Activated naive CD8-positive, alpha-beta T cell treated with anti-CD3 and anti-CD28 coated beads, Interleukin-2, amount 50 U/mL, for 16 hours (primary cell): ENCODE measurements around the gene CRYBG3.

ENCODE experiments used
- DNase-seq: peaks from one replicate; pipeline ENCODE4 v3.0.0-alpha.2; 2020; ENCODE audit warnings: low read depth, low spot score

The CRYBG3 gene

DNA sequence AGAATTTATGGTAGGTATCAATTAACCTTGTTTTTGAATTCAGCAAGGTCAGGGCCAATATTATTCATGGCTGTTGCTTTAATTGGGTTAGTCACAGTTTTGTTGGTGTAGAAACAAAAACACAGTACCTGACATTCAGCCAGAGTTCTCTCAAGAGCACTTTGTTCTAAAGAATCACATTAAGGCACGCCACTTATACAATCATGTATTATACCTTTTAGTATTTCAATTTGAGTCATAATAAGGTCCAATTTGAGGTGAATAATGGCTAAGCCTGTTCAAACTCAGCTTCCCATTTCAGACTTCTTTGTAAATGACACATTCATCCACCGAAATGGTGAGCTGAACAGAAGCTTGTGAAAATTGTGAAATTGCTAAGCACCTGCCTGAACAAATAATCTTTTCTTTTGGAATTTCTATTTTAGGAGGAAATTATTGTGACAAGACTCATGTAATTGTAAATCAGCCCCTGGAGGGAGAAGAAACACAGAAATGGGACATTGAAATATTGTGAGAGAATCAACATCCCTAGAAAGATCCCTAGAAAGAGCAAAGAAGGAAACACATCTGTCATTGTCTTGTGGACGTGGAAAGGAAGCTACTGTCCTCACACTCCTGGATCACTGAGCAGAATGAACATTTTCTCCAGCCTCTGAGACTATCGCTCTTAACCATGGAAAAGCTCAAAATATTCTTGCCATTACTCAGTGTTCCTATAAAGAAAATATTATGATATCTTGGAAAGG, 121.2 kb downstream of the CRYBG3 start:
- DNase-seq = no peak

DNA sequence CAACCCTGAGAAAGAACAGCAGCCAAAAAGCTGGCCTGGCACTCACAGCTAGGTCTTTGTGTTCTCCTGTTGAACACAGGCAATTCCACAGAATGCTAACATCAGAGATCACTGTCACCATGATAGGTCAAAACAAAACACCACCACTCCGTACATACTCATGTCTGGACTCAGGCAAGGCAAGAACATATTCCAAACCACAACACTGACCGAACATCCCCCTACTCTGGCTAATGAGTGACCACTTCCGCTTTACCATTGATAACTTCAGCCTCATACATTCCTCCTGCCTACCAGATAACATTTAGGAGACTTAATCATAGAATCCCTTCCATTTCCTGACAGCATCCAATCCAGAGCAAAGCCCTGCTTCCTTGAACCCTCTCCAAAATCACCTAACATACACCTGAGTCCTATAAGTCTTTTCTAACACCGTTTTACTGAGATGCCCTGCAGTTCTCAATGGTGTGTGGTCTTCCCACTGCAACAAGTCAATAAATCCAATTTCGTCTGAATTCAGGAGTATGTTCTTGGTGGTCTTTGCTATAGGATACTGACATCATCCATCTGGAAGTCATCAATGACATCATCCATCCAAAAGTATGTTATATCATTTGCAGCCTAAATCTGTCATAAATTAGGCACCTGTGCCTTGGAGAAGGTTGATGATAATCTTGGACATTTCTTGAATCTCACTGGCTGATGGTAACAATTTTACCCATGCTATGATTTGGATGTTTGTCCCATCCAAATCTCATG, 126.7 kb downstream of the CRYBG3 start:
- no peak for DNase-seq

DNA sequence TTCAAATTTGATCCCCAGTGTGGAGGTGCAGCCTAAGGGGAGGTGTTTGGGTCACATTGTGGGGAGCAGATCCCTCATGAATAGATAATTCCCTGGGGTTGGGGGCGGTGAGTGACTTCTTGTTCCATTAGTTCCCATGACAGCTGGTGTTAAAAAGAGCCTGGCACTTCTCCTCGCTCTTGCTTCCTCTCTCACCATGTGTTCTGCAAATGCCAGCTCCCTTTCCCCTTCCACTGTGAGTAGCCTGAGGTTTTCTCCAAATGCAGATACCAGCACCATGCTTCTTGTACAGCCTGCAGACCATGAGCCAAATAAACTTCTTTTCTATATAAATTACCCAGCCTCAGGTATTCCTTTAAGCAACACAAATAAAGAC, 127.3 kb downstream of the CRYBG3 start:
- no peak for DNase-seq

DNA sequence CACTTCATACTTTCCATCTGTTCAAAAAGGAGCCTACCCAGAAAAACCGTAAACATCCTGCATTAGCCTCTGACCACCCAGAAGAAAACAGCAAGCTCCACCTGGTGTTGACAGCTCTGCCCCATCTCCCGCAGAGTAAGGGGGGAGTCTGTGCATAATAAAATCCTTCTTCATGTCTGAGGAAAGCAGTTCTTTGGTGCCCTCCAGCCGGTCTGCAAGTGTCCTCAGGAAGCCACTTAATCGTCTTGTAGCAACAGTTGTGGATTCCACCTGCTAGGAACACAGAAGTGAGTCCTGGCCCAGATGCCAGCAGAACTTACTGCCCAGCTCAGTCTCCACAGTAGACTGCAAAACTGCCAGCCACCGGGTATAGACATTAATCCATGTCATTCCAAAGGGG, 127.9 kb downstream of the CRYBG3 start:
- DNase-seq = no peak

DNA sequence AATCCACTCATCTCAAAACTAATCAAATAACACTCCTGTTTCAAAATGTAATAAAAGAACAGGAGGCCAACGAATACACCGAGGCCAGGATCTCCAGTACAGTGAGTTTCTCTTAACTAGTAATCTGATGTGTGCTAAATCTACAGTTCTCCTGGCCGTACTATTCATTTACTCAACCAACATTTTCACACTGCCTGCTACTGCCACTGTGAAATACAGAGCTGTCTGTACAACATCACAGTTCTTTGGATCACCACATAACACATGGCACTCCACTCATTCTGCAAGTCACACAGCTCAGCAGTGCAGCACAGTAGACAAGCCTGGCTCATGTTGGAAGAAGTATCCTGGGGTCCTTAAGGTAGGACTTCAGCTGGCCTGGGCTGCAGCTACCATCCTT, 128.5 kb downstream of the CRYBG3 start:
- DNase-seq = no peak

DNA sequence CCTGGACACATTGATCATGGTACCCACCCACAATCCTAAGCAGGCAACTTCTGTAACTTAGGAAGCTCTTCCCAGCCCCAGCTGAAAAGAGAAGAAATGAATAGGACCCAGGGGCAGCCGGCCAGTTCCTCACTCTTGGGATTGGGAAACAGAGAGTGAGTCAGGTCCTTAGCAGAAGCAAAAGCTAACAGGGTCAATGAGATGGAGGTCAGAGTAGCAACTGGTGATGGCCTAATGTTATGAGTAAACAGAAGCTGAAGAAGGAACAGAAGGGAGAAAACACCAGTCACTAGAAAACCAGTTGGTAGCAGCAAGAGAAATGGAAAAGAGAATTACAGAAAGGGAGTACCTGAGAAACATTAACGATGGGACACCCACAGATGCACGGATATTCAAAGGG, 130.5 kb downstream of the CRYBG3 start:
- no peak for DNase-seq

DNA sequence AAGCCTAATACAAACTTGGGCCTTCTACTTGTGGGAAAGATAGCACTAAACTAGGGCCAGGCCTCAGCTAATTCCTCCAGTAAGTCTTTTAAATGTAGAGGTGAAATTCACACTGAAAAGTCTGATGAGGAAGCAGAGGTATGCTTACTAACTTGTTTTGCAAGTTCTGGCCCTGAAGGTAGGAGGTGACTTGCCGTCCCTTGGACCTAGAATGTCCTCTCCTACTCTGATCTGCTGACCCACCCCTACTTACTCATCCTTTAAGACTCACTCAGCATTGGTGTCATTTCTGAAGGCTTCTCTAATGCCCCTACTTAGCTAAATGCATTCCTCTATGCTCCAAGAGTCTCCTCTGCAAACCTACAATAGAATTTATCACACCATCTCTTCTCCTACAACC, 131.1 kb downstream of the CRYBG3 start:
- no peak for DNase-seq

DNA sequence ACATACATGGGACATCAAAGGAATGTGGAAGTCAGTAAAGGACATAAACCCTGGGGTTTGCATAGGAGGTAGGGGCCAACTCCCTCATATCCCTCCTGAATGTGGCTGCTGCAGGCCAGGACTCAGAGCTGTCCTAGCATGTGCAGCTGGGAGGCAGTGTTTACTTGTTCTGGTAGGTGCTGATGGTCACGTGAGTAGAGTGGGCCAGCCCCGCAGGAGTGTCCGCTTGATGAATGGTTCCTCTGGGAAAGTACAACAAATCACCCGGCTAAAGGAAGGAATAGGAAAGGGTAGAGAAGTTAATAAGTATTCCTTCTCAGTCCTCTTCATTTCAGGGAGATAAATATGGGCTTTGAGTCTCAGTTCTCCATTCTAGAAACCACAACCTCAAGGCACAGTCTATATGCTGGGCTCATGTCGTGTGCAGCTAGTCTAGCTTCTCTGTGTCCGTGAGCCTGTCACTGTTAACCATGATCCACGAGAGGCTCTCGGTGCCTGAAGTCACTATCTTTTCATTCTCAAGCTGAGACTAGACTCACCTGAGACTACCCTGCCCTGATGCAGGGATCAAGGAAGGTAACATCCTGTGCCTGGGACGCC, 132.5 kb downstream of the CRYBG3 start:
- DNase-seq = no peak

DNA sequence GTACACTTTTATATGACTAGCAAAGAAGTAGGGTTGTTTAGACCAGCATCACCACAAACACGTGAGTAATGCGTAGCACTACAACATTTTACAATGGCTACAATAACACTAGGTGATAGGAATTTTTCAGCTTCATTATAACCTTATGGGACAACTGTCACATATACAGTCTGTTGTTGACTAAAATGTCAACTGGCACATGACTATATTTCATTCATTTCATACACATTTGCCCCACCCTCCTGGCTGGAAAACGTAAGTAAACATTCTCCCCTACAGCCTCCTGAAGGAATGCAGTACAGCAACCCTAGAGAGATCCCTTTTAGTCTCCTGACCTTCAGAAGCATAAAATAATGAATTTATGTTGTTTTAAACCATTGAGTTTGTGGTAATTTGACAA, 134.2 kb downstream of the CRYBG3 start:
- no peak for DNase-seq

DNA sequence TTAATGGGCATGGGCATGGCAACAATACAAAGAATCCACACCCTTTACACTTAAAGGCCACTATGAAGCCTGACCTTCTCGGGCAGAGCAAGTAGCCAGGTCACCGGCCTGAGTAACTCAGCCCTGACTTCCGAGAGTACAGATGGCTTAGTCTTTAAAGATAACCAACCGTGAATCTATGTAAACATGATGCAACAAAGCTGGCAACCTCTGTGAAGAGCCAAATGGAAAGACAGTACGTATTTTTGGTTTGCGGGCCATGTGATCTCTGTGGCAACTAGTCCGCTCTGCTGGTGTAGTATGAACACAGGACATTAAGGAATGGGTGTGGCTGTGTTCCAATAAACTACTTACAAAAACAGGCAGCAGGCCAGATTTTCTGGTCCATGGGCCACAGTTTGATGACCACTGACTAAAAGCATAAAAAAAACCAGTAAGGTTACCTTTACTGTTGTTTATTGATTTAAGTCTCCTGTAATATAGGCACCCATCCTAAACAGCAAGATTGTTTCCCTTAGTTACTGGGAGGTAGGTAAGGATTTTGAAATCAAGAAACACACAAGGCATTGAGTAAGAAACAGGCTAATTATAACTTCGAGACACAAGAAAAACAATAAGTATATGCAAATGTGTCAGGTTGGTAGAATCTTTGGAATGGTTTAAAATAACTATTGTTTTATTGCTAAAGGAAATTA, 136.0 kb downstream of the CRYBG3 start:
- no peak for DNase-seq

DNA sequence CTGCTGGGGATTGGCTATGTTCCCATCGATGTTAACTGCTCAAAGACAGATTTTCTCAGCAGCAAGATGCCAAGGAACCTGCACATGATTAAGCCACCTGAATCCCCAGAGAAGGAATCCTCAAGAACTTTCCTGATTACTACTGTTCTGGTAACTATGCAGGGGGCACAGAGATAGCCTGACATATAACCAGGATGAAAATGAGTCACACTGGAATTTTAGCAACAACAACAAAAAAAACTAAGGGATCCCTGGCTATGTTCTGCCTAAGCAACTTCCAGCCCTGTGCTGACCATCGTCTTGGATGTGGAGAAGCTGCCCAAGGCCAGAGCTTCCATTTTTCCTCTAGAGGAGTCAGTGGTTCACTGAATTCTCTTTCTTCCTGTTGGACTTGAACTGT, 136.6 kb downstream of the CRYBG3 start:
- no peak for DNase-seq

DNA sequence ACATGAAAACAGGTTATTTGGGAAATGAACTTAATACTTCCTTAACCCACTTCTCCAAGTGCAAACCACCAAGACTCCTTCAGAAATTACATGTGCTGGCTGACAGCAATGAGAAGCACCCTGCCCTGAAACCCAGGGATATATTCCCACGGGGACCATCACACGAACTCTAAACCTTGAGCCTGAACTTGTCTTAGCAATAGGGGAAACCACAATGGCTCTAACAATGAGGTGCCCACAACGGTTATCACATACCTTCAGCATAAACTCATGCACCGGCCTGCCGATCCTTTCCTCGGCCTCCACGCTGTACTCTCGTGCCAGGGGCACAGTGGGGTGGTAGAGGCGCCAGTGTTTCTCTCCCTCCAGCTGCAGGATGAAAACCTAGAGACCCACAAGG, 137.0 kb downstream of the CRYBG3 start:
- DNase-seq = no peak

DNA sequence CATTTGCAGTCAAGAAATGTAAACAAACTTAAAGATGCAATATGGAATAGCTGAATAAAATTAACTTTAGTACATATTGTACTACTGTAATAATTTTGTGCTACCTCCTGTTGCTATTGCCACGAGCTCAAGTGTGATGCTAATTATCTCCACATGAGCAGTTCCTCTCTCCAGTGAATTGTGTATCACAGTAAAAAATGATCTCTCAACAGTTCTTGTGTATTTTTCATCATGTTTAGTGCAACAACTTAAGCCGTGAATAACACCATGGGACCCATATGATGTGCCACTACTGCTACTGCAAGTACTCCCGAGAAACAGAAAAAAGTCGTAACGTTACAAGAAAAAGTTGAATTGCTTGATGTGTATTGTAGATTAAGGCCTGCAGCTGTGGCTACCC, 138.1 kb downstream of the CRYBG3 start:
- DNase-seq = no peak

DNA sequence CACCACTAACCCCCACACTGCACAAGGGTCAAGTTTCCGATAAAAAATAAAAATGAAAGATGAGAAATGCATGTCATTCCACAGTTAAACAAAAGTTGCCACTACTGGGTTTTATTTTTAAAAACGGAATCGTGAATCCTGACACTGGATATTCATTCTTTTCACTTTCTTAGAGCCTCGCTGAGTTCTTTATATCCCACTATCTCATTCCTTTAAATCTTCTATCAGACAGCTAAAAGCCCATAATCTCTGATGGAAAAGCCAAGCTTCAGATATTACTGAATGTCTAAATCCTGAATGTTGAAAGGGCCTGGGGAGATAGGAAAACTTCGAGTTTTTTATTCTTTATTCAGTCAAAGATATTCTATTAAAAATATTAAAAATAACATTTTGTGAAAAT, 138.7 kb downstream of the CRYBG3 start:
- no peak for DNase-seq

DNA sequence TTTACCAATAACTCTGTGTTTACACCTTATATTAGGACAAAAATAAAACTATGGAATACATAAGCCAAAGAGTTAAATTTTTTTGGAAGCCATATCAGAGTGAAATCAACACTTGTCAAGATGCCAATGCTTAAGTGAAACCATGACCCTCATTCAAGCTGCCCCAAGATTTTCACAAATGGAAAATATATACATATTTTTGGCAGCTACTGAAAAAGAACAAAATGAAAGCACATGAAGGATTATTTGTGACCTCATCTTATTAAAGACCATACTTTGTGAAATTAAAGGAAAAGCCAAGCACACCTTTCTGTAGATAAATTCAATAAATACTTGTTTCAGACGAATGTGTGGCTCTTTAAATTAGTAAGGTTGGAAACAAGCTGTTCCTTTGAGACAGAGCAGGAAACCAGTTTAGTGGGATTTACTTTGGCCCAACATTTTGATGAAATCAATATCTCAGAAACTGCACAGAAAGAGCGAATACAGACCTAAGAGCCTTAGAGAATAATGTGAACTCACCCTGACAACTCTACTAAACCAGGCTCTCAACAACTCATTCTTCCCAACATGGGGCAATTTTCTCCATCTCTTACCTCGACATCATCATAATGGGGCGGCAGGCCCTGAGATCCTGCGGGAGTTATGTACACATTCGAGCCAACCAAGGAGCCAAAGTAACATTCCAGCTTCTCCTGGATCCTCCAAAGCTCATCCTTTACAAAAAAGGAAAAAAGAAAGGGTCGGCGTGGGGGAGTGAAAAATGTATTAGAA, 139.4 kb downstream of the CRYBG3 start:
- DNase-seq = no peak

DNA sequence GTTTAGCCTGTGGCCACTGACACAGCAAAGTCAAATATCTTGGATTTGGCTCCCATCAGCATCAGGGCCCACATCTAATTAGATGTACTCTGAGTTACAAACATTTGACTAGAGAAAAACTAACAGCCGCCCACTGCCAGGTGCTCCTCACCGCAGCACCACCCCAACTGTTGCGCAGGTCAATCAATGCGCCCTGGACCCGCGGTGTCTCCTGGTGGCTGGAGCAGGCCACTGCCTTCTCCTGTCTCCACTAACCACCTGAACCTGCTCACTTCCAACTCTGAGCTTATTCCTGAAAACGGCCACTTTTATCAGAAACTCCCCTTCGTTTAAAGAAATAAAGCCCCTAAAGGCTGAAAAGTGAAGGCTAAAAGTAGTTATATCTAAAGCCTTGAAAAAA, 146.2 kb downstream of the CRYBG3 start:
- no peak for DNase-seq

DNA sequence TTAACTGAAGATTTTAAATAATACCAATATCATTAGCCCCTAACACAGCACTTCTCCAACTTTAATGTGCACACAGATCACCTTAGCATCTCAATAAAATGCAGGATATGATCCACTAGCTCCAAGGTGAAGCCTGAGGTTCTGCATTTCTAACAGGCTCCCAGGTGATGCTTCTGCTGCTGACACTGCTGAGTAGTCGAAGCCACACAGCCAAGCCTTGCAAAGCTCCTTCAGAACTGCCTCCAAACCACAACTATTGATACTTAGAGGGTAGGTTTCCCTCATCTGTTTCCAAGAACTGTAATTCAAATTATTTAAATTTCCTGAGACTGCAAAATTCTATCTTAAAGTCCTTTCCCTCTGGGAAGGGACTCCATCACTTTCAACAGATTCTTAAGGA, 146.6 kb downstream of the CRYBG3 start:
- DNase-seq = no peak

DNA sequence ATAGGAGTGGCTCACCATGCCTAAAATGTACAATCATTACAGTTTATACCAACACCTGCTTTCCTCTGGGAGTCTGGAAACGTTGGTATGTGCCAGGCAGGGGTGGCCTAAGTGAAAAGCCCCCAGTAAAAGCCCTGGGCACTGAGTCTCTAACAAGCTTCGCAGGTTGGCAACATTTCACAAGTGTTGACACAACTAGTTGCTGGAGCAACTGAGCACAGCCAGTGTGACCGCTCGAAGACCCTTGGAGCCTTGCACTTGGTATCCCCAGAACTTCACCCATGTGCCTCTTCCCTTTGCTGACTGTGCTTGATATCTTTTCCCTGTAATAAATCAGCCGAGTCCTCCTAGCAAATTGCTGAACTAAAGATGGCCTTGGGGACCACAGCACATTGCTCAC, 147.7 kb downstream of the CRYBG3 start:
- no peak for DNase-seq

DNA sequence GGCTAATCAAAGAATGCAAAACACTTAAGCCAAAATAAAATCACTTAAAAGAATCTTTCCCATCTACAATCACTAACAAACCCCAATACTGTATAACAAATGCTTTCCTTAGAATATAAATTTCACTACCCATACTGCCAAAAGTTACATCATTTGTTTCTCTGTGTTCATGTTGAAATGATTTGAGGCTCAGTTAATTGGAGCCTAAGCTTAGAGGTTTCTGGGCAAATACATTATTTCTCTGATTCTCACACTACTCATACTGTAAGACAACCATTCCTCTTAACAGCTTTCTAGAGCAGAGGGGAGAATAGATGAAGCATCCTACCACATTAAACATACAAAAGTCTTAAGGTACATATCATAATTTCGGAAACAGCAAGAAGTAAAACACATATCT, 148.3 kb downstream of the CRYBG3 start:
- no peak for DNase-seq

DNA sequence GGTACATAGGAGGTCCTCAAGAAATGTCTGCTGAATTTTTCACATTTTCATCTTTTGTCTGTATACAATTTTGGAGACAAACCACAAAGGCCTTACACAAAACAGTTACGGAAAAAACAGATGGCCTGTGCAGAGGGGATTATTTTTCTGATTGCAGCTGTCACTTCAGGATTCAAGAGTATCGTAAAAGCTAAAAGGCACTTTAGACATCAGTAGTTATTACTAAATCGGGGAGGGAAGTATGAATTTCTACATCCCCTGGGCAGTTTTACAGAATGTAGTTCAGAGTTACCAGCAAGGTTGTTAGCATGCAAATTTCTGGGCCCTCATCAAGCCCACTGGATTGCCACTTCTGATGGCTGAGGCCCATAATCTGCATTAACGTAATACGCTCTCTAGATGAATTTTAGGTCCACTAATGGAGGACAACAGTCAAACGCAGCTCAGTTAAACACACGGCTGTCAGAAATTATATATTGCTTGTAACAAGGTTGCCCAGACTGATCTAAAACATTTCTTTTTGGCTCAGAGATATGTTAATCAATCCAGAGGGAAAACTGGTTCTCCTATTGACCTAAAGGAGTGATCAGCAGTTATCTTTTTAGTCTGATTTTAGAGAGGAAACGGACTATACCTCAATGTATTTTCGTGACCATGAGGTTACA, 149.3 kb downstream of the CRYBG3 start:
- DNase-seq = no peak
